ENCODE measurements around the gene GUCA2A.

The GUCA2A gene

DNA sequence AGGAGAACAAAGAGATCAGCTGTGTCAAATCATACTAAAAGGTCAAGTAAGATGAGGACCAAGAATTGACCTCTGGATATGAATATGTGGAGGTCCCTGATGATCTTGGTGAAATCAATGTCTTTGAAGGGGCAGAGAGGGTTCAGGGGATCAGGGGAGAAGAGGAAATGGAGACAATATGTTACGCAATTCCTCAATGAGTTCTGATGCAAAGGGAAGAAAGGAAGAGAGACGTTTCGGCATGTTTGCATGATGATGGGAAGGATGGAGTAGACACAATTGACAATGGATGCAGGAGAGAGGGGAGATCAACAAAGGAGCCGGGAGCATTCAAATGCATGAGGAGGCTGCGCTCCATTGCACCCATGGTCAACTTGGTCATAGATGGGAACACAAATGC lies 47.3 kb downstream of the GUCA2A start:
- no peak for DNase-seq (ENCODE audit: low read depth)
- TF ChIP-seq CTCF (conservative IDR thresholded peaks at IDR 0.05; ENCODE audit: low read length): no peak
- H3K4me3 ChIP-seq (ENCODE audit: low read length): no peak overlapping the region

GRCh38 chr1:42114229-42114628 lies 50.3 kb downstream of the GUCA2A start:
- no peak for DNase-seq (ENCODE audit: low read depth)
- H3K4me3 ChIP-seq (ENCODE audit: low read length): no peak overlapping the region
- TF ChIP-seq CTCF (conservative IDR thresholded peaks at IDR 0.05; ENCODE audit: low read length): no peak
